ENCODE results near the gene BBX.

Gene BBX

DNA sequence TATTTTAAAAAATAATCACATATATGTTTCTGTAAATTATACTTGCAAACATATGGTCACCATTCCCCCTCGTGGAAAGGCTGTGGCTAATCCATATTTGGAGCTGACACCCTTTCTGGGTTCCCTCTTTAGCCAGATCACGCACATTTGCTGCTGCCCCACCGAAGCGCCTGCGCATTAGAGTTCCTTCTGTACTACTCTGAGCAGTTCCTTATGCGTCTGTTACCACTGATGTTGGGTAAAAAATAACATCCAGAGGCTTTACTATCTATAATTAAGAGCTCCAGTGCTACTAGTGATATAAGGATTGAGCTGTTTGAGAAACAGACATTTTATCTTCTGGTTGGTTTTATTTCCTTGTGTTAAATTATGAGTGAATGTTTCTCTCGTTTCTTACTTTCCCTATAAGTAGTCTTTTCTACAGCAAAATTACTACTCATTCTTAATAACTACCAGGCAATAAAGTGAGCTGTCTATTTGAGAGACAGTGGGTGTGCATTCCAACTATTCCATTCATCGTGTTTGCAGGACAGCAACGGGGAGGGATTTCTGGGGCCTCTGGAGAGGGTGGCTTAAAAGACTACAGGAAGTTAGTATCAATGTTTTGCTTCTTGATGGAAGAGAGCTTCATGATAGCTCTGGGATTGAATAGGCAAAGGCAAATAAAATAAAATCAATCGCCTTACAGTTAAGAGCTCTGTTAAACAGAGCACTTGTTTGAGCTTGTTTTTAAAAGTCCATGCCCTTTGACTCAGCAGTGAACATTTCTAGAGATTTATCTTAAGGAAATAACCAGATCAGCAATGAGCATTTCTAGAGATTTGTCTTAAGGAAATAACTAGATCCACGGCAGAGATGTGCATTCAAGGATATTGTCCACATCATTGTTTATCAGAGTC is 322.9 kb downstream of the BBX start:
- no peak overlapping the region for H3K4ac ChIP-seq (ENCODE audit: low read depth, low read length)
- no CpG with 5 or more reads among the region's 11 CpGs for WGBS (ENCODE audit: extremely low coverage, insufficient coverage, low lambda C conversion rate)
- H3K27me3 ChIP-seq (ENCODE audit: insufficient read depth, low read length, poor library complexity), result no peaks in the 10 kb centered on the region
- H2BK15ac ChIP-seq (replicated peaks; ENCODE audit: low read depth), result no peak overlapping the region
- H3K4me1 ChIP-seq (ENCODE audit: control insufficient read depth, low read depth, low read length), result no peaks in the 10 kb centered on the region
- no peak overlapping the region for H3K18ac ChIP-seq (ENCODE audit: low read length)
- H3K56ac ChIP-seq (ENCODE audit: low read length), result no peak overlapping the region
- no peak overlapping the region for H3K4me2 ChIP-seq (ENCODE audit: low read length)
- H3K23ac ChIP-seq (ENCODE audit: low read length), result no peak overlapping the region
- no peak overlapping the region for H3K27ac ChIP-seq (ENCODE audit: low read depth, low read length)
- H3K9ac ChIP-seq (ENCODE audit: low read length), result no peak overlapping the region
- no peak overlapping the region for H4K5ac ChIP-seq (ENCODE audit: low read length)
- H3K79me1 ChIP-seq (ENCODE audit: low read length), result no peaks in the 10 kb centered on the region
- H3K79me2 ChIP-seq (ENCODE audit: control insufficient read depth, insufficient read depth, low read length), result no peaks in the 10 kb centered on the region
- no peak overlapping the region for H2BK5ac ChIP-seq (ENCODE audit: low read length)
- DNase-seq, result no peak
- H2AK5ac ChIP-seq (ENCODE audit: low read length), result no peak overlapping the region
- H4K8ac ChIP-seq (ENCODE audit: low read depth, low read length), result no peak overlapping the region
- H3K4me3 ChIP-seq (ENCODE audit: low read length), result no peak overlapping the region
- H3K36me3 ChIP-seq (ENCODE audit: control insufficient read depth, insufficient read depth, low read length), result no peaks in the 10 kb centered on the region
- H2BK120ac ChIP-seq (ENCODE audit: low read depth, low read length), result no peak overlapping the region

DNA sequence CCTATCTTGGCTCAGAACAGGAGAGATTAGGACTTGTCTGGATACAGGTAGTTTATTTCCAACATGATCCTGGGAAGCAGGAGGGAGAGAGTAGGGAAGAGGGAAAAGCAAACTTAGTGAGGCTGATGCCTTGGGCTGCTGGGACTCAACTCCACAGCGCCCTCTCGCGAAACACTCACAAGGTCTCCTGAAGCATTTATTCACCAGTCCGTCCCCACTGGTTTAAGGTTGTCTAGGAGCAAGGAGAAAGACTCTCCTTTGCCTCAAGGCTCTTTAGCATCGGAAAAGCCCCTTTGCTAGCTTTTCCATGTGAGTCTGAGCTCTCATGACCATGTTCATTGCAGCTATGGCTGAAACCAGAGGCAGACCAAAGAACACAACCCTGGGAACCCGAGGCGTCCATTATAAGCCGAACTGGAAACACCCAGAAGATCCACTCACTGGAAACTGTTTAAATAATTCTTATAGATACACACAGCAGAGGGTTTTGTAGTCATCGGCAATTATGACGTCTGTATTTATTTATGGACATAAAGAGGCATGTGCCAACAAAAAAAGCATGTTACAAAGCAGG is 323.6 kb downstream of the BBX start:
- peak; percentile 84 for DNase-seq
- Histone ChIP-seq H2BK5ac (ENCODE audit: low read length) (no peak overlapping the region), H3K36me3 (ENCODE audit: control insufficient read depth, insufficient read depth, low read length) (no peaks in the 10 kb centered on the region), H3K79me2 (ENCODE audit: control insufficient read depth, insufficient read depth, low read length) (no peaks in the 10 kb centered on the region), H4K5ac (ENCODE audit: low read length) (no peak overlapping the region), H3K4me3 (ENCODE audit: low read length) (no peak overlapping the region), H3K4me1 (ENCODE audit: control insufficient read depth, low read depth, low read length) (no peaks in the 10 kb centered on the region), H2BK120ac (ENCODE audit: low read depth, low read length) (no peak overlapping the region), H2BK15ac (replicated peaks; ENCODE audit: low read depth) (no peak overlapping the region), H3K23ac (ENCODE audit: low read length) (no peak overlapping the region), H3K18ac (ENCODE audit: low read length) (no peak overlapping the region), H3K56ac (ENCODE audit: low read length) (no peak overlapping the region), H3K9ac (ENCODE audit: low read length) (no peak overlapping the region), H3K79me1 (ENCODE audit: low read length) (no peaks in the 10 kb centered on the region), H4K8ac (ENCODE audit: low read depth, low read length) (no peak overlapping the region), H3K27ac (ENCODE audit: low read depth, low read length) (no peak overlapping the region), H2AK5ac (ENCODE audit: low read length) (no peak overlapping the region), H3K4me2 (ENCODE audit: low read length) (no peak overlapping the region), H3K4ac (ENCODE audit: low read depth, low read length) (no peak overlapping the region), H3K27me3 (ENCODE audit: insufficient read depth, low read length, poor library complexity) (no peaks in the 10 kb centered on the region)
- WGBS (ENCODE audit: extremely low coverage, insufficient coverage, low lambda C conversion rate), result no CpG with 5 or more reads among the region's 10 CpGs

DNA sequence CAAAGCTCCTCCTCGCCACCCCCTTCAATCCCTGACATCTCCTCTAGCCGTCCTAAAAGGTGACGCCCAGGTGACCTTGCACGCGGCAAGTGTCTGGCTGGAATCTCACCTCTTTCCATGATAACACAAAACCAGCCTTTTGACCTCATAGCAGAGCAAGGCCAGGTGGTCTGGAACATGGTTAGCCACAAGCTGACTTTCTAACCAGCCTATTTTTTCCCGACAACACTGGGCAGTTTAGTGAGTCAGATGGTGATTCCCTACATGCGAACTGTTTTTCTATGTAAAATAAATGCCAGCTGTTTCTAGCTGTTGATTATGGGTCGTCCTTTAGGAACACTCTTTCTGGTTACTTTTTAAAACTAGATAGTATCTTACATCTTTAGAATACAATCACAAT is 325.0 kb downstream of the BBX start:
- Histone ChIP-seq H3K4me3 (ENCODE audit: low read length) (no peak overlapping the region), H3K4me1 (ENCODE audit: control insufficient read depth, low read depth, low read length) (no peaks in the 10 kb centered on the region), H2BK5ac (ENCODE audit: low read length) (no peak overlapping the region), H3K27ac (ENCODE audit: low read depth, low read length) (no peak overlapping the region), H4K5ac (ENCODE audit: low read length) (no peak overlapping the region), H3K23ac (ENCODE audit: low read length) (no peak overlapping the region), H3K27me3 (ENCODE audit: insufficient read depth, low read length, poor library complexity) (no peaks in the 10 kb centered on the region), H2BK15ac (replicated peaks; ENCODE audit: low read depth) (no peak overlapping the region), H3K36me3 (ENCODE audit: control insufficient read depth, insufficient read depth, low read length) (no peaks in the 10 kb centered on the region), H2AK5ac (ENCODE audit: low read length) (no peak overlapping the region), H3K79me2 (ENCODE audit: control insufficient read depth, insufficient read depth, low read length) (no peaks in the 10 kb centered on the region), H3K4ac (ENCODE audit: low read depth, low read length) (no peak overlapping the region), H3K18ac (ENCODE audit: low read length) (no peak overlapping the region), H3K9ac (ENCODE audit: low read length) (no peak overlapping the region), H3K56ac (ENCODE audit: low read length) (no peak overlapping the region), H3K79me1 (ENCODE audit: low read length) (no peaks in the 10 kb centered on the region), H2BK120ac (ENCODE audit: low read depth, low read length) (no peak overlapping the region), H3K4me2 (ENCODE audit: low read length) (no peak overlapping the region), H4K8ac (ENCODE audit: low read depth, low read length) (no peak overlapping the region)
- no CpG with 5 or more reads among the region's 8 CpGs for WGBS (ENCODE audit: extremely low coverage, insufficient coverage, low lambda C conversion rate)
- no peak for DNase-seq

GRCh38 chr3:107848351-107848915 is 325.7 kb downstream of the BBX start:
- no peak overlapping the region for H2AK5ac ChIP-seq (ENCODE audit: low read length)
- H4K5ac ChIP-seq (ENCODE audit: low read length), result no peak overlapping the region
- H4K8ac ChIP-seq (ENCODE audit: low read depth, low read length), result no peak overlapping the region
- H3K4me1 ChIP-seq (ENCODE audit: control insufficient read depth, low read depth, low read length), result no peaks in the 10 kb centered on the region
- no peak overlapping the region for H2BK120ac ChIP-seq (ENCODE audit: low read depth, low read length)
- H2BK5ac ChIP-seq (ENCODE audit: low read length), result no peak overlapping the region
- H3K4me3 ChIP-seq (ENCODE audit: low read length), result no peak overlapping the region
- H3K4ac ChIP-seq (ENCODE audit: low read depth, low read length), result no peak overlapping the region
- H2BK15ac ChIP-seq (replicated peaks; ENCODE audit: low read depth), result no peak overlapping the region
- H3K9ac ChIP-seq (ENCODE audit: low read length), result no peak overlapping the region
- no peak for DNase-seq
- H3K27me3 ChIP-seq (ENCODE audit: insufficient read depth, low read length, poor library complexity), result no peaks in the 10 kb centered on the region
- no peaks in the 10 kb centered on the region for H3K36me3 ChIP-seq (ENCODE audit: control insufficient read depth, insufficient read depth, low read length)
- H3K27ac ChIP-seq (ENCODE audit: low read depth, low read length), result no peak overlapping the region
- H3K79me1 ChIP-seq (ENCODE audit: low read length), result no peaks in the 10 kb centered on the region
- no peak overlapping the region for H3K56ac ChIP-seq (ENCODE audit: low read length)
- no peaks in the 10 kb centered on the region for H3K79me2 ChIP-seq (ENCODE audit: control insufficient read depth, insufficient read depth, low read length)
- no peak overlapping the region for H3K18ac ChIP-seq (ENCODE audit: low read length)
- no CpG with 5 or more reads among the region's 5 CpGs for WGBS (ENCODE audit: extremely low coverage, insufficient coverage, low lambda C conversion rate)
- no peak overlapping the region for H3K23ac ChIP-seq (ENCODE audit: low read length)
- H3K4me2 ChIP-seq (ENCODE audit: low read length), result no peak overlapping the region

GRCh38 chr3:107850681-107851080 is 327.9 kb downstream of the BBX start:
- Histone ChIP-seq H3K79me2 (ENCODE audit: control insufficient read depth, insufficient read depth, low read length) (no peaks in the 10 kb centered on the region), H3K27ac (ENCODE audit: low read depth, low read length) (no peak overlapping the region), H3K18ac (ENCODE audit: low read length) (no peak overlapping the region), H2AK5ac (ENCODE audit: low read length) (no peak overlapping the region), H2BK120ac (ENCODE audit: low read depth, low read length) (no peak overlapping the region), H2BK15ac (replicated peaks; ENCODE audit: low read depth) (no peak overlapping the region), H3K4ac (ENCODE audit: low read depth, low read length) (no peak overlapping the region), H3K4me3 (ENCODE audit: low read length) (no peak overlapping the region), H3K9ac (ENCODE audit: low read length) (no peak overlapping the region), H4K8ac (ENCODE audit: low read depth, low read length) (no peak overlapping the region), H3K4me2 (ENCODE audit: low read length) (no peak overlapping the region), H3K56ac (ENCODE audit: low read length) (no peak overlapping the region), H3K79me1 (ENCODE audit: low read length) (no peaks in the 10 kb centered on the region), H4K5ac (ENCODE audit: low read length) (no peak overlapping the region), H3K4me1 (ENCODE audit: control insufficient read depth, low read depth, low read length) (no peaks in the 10 kb centered on the region), H3K23ac (ENCODE audit: low read length) (no peak overlapping the region), H2BK5ac (ENCODE audit: low read length) (no peak overlapping the region), H3K36me3 (ENCODE audit: control insufficient read depth, insufficient read depth, low read length) (no peaks in the 10 kb centered on the region), H3K27me3 (ENCODE audit: insufficient read depth, low read length, poor library complexity) (no peaks in the 10 kb centered on the region)
- WGBS (ENCODE audit: extremely low coverage, insufficient coverage, low lambda C conversion rate), result no CpG with 5 or more reads among the region's 2 CpGs
- DNase-seq, result no peak
